Kidney (tissue), 14 donors: Measurements from ENCODE around the gene IFI6. TPM values are rescaled to one million over a fixed set of nuclear protein-coding genes. Genes with fewer than 3 reads are reported as not detected.

Source experiments
- DNase-seq, 5 donors: peaks; one replicate each; pipeline ENCODE4 v3.0.0-alpha.2; 2013 to 2020
- FAIRE-seq: peaks from 2 replicates; lab custom pipeline; 2012; peaks lifted over from hg19 to GRCh38; lab: Jason Lieb, UNC
- H3K27ac ChIP-seq, 2 donors: one replicate each; pipeline ENCODE4 v1.7.0; 2013; ENCODE audit warnings: low read depth in 2 of 2, low read length in 2 of 2, inconsistent platforms in 1 of 2
- H3K27me3 ChIP-seq: one replicate; pipeline ENCODE4 v1.7.1; 2013; ENCODE audit warnings: low read length, inconsistent platforms; ENCODE audit not compliant: control insufficient read depth, insufficient read depth
- H3K36me3 ChIP-seq, 3 donors: one replicate each; pipeline versions ENCODE4 v1.7.0 to v1.7.1; 2013; ENCODE audit warnings: low read length in 3 of 3, control low read depth in 1 of 3, inconsistent platforms in 1 of 3; ENCODE audit not compliant: insufficient read depth in 3 of 3, control insufficient read depth in 2 of 3
- H3K4me1 ChIP-seq, 3 donors: one replicate each; pipeline versions ENCODE4 v1.7.0 to v1.7.1; 2013; ENCODE audit warnings: low read length in 3 of 3, inconsistent platforms in 1 of 3, low read depth in 1 of 3; ENCODE audit not compliant: control insufficient read depth in 2 of 3, insufficient read depth in 2 of 3
- H3K4me3 ChIP-seq, 3 donors: one replicate each; pipeline versions ENCODE4 v1.7.0 to v1.8.1; 2013; ENCODE audit warnings: low read length in 3 of 3, control low read depth in 1 of 3, inconsistent platforms in 1 of 3
- H3K9ac ChIP-seq, 3 donors: one replicate each; pipeline versions ENCODE4 v1.7.0 to v1.7.1; 2013; ENCODE audit warnings: low read length in 3 of 3, control low read depth in 1 of 3, inconsistent platforms in 1 of 3
- H3K9me3 ChIP-seq, 3 donors: one replicate each; pipeline versions ENCODE4 v1.7.0 to v1.7.1; 2013; ENCODE audit warnings: low read length in 3 of 3, control low read depth in 1 of 3, inconsistent platforms in 1 of 3; ENCODE audit not compliant: control insufficient read depth in 2 of 3, insufficient read depth in 1 of 3
- CTCF ChIP-seq: IDR thresholded peaks from 3 replicates; pipeline ENCODE4 v1.5.1; 2012; ENCODE audit warnings: mild to moderate bottlenecking, moderate library complexity, borderline replicate concordance; ENCODE audit not compliant: insufficient read depth; ENCODE audit errors: extremely low read depth
- intact Hi-C: fragments of 100-400 bp; cut with DNase I; formaldehyde crosslinking; loops from one replicate; pipeline ENCODE4 v1.11.1; 2022
- polyA plus RNA-seq: library from polyadenylated mRNA; stranded (reverse); fragments of 350-450 nt; fragmentation: Illumina TruSeq; extraction: RNeasy Lipid Tissue Mini Kit (QIAGEN cat#74804); gene quantifications from one replicate; pipeline ENCODE4 v1.2.3, GENCODE V29; 2014; ENCODE audit warnings: low read depth, low replicate concordance; ENCODE audit not compliant: insufficient read depth
- total RNA-seq: library from RNA; stranded (reverse); fragmentation: NEBNext Ultra II Directional; extraction: Animal tissue kit (Norgen Biotek cat#: 25700); gene quantifications from one replicate; pipeline ENCODE4 v1.2.1, GENCODE V29; 2021
- donor health status: control.
- donor health status: control.
- donor health status: control.
- donor health status: control.
- donor health status: control.
- donor health status: DM: yes; HTN: yes; CAD: no.
- donor health status: Normal renal cell carcinoma (clear cell type).

Gene IFI6
- total and polyA plus RNA-seq, 2 donors from 2014 or later, result 69.5 to 148 TPM

- Histone ChIP-seq H3K4me1 (no peaks in the 10 kb centered on the region), H3K4me3 (no peak overlapping the region), H3K27ac (no peak overlapping the region), H3K36me3 (no peaks in the 10 kb centered on the region), H3K27me3 (no peaks in the 10 kb centered on the region), H3K9ac (no peak overlapping the region), H3K9me3 (no peaks in the 10 kb centered on the region)
- FAIRE-seq (no peak), DNase-seq (no peak)
- TF ChIP-seq CTCF, result no peak
- intact Hi-C loops, result loop anchor here (10.0 kb wide), 1 partner anchor 203 kb away; no protein-coding TSS in a partner anchor
These were observed 54.6 kb downstream of the IFI6 start for GRCh38 chr1:27617420-27617819.

GRCh38 chr1:27616441-27616840 is 55.6 kb downstream of the IFI6 start:
- Histone ChIP-seq H3K36me3 (no peaks in the 10 kb centered on the region), H3K9ac (no peak overlapping the region), H3K4me3 (no peak overlapping the region), H3K27me3 (no peaks in the 10 kb centered on the region), H3K9me3 (no peaks in the 10 kb centered on the region), H3K27ac (no peak overlapping the region), H3K4me1 (no peaks in the 10 kb centered on the region)
- FAIRE-seq, result no peak
- intact Hi-C loops, result loop anchor here (10.0 kb wide), 1 partner anchor 202 kb away; no protein-coding TSS in a partner anchor
- DNase-seq, result no peak
- TF ChIP-seq CTCF, result no peak

Other genes starting within 250 kb of the IFI6 start
- 159 TPM for gene WASF2, start 182.0 kb downstream of the IFI6 start, total RNA-seq
- gene WASF2, start 182.0 kb downstream of the IFI6 start, polyA plus RNA-seq, result 23.9 TPM
- 48.2 TPM for gene AHDC1, start 68.0 kb downstream of the IFI6 start, total RNA-seq
- 8.5 TPM for gene AHDC1, start 68.0 kb downstream of the IFI6 start, polyA plus RNA-seq
- 23.3 TPM for gene FGR, start 37.0 kb downstream of the IFI6 start, total RNA-seq
- 2.5 TPM for gene FGR, start 37.0 kb downstream of the IFI6 start, polyA plus RNA-seq
- 17.0 TPM for gene FAM76A, start 53.8 kb upstream of the IFI6 start, total RNA-seq
- 5.9 TPM for gene FAM76A, start 53.8 kb upstream of the IFI6 start, polyA plus RNA-seq
- 49.0 TPM for gene STX12, start 101.0 kb upstream of the IFI6 start, total RNA-seq
- 27.9 TPM for gene STX12, start 101.0 kb upstream of the IFI6 start, polyA plus RNA-seq
- gene PPP1R8, start 158.6 kb upstream of the IFI6 start, total RNA-seq, result 38.6 TPM
- gene PPP1R8, start 158.6 kb upstream of the IFI6 start, polyA plus RNA-seq, result 21.8 TPM
- gene THEMIS2, start 200.4 kb upstream of the IFI6 start, total RNA-seq, result 47.2 TPM
- 5.2 TPM for gene THEMIS2, start 200.4 kb upstream of the IFI6 start, polyA plus RNA-seq
- gene RPA2, start 242.4 kb upstream of the IFI6 start, total RNA-seq, result 36.0 TPM
- 32.6 TPM for gene RPA2, start 242.4 kb upstream of the IFI6 start, polyA plus RNA-seq